Upper lobe of right lung (tissue), 1 donor: Measurements from ENCODE around the gene KBTBD12. TPM values are rescaled to one million over a fixed set of nuclear protein-coding genes. Genes with fewer than 3 reads are reported as not detected.
"Not testable (repeated sequence)": the region's sequence is repeated elsewhere in the genome, so short reads cannot be mapped to it uniquely, and the experiment has no call there.

Experiments used
- ATAC-seq: fragments of 200-7000 bp; cut with Tn5 transposase; one replicate; pipeline ENCODE4 v1.9.1; 2020; ENCODE audit warnings: mild to moderate bottlenecking, moderate library complexity
- DNase-seq: peaks from one replicate; pipeline ENCODE4 v3.0.0-alpha.2; 2020
- H3K27ac ChIP-seq: fragments of 200-600 bp; one replicate; pipeline ENCODE4 v1.8.0; 2022
- H3K27me3 ChIP-seq: fragments of 200-600 bp; one replicate; pipeline ENCODE4 v1.8.0; 2022; ENCODE audit warnings: mild to moderate bottlenecking
- H3K36me3 ChIP-seq: fragments of 200-600 bp; one replicate; pipeline ENCODE4 v1.8.0; 2022
- H3K4me1 ChIP-seq: fragments of 200-600 bp; one replicate; pipeline ENCODE4 v1.8.0; 2022
- H3K4me3 ChIP-seq: fragments of 200-600 bp; one replicate; pipeline ENCODE4 v1.8.0; 2022; ENCODE audit warnings: mild to moderate bottlenecking
- H3K9me3 ChIP-seq: fragments of 200-600 bp; one replicate; pipeline ENCODE4 v1.8.0; 2022
- intact Hi-C: fragments of 100-400 bp; cut with DNase I; formaldehyde crosslinking; loops from one replicate; pipeline ENCODE4 v1.11.0; 2022
- total RNA-seq: library from RNA; stranded (reverse); fragmentation: NEBNext Ultra II Directional; extraction: Animal tissue kit (Norgen Biotek cat#: 25700); gene quantifications from one replicate; pipeline ENCODE4 v1.2.1, GENCODE V29; 2021
- TF ChIP-seq, protein P1 (sequence below): fragments of 200-600 bp; IDR thresholded peaks from one replicate; pipeline ENCODE4 v1.8.0; 2022; ENCODE audit warnings: antibody characterized with exemption
- donor health status: DM: no; HTN: yes; CAD: no; lungs with severe emphysema.

The KBTBD12 gene
- total RNA-seq, 1 donor from 2014 or later = 1.3 TPM

DNA sequence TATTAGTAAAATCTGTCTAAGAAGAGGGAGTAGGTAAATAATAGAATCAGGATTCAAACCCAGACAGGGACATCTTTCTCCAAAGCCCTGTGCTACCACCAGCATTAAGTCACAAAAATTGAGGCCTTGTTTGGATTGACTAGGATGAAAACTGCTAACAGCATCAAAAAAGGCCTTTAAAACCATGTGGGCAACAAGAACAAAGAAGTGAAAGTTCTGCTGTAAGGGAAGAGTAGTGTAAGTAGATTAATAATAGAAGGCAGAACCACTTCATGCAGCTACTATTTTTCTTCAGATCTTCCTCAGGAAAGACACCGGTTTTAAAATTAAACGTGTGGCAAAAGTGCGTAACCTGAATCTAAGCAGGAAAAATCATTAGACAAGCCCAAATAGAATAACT is 15.3 kb upstream of the KBTBD12 start:
- Histone ChIP-seq H3K4me1 (no peaks in the 10 kb centered on the region), H3K27ac (no peak overlapping the region), H3K36me3 (no peaks in the 10 kb centered on the region), H3K9me3 (no peaks in the 10 kb centered on the region), H3K27me3 (no peaks in the 10 kb centered on the region), H3K4me3 (no peak overlapping the region)
- no peak for ATAC-seq
- intact Hi-C loops = no loop called here
- DNase-seq = no peak
- TF ChIP-seq, protein P1, sequence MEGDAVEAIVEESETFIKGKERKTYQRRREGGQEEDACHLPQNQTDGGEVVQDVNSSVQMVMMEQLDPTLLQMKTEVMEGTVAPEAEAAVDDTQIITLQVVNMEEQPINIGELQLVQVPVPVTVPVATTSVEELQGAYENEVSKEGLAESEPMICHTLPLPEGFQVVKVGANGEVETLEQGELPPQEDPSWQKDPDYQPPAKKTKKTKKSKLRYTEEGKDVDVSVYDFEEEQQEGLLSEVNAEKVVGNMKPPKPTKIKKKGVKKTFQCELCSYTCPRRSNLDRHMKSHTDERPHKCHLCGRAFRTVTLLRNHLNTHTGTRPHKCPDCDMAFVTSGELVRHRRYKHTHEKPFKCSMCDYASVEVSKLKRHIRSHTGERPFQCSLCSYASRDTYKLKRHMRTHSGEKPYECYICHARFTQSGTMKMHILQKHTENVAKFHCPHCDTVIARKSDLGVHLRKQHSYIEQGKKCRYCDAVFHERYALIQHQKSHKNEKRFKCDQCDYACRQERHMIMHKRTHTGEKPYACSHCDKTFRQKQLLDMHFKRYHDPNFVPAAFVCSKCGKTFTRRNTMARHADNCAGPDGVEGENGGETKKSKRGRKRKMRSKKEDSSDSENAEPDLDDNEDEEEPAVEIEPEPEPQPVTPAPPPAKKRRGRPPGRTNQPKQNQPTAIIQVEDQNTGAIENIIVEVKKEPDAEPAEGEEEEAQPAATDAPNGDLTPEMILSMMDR = no peak

DNA sequence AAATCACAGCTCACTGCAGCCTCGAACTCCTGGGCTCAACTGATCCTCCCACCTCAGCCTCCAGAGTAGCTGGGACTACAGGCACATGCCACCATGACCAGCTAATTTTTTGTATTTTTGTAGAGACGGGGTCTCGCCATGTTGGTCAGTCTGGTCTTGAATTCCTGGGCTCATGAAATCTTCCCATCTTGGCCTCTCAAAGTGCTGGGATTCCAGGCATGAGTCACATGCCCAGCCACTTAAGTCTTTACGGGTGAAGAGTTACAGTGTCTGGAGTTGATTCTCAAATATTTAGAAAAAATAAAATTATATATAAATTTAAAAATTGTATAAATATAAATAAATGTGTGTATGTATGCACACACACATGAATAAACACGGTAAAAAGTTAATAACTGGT is 14.5 kb upstream of the KBTBD12 start:
- DNase-seq (no peak), ATAC-seq (no peak)
- Histone ChIP-seq H3K27ac (no peak overlapping the region), H3K9me3 (no peaks in the 10 kb centered on the region), H3K4me3 (no peak overlapping the region), H3K27me3 (no peaks in the 10 kb centered on the region), H3K4me1 (no peaks in the 10 kb centered on the region), H3K36me3 (no peaks in the 10 kb centered on the region)
- TF ChIP-seq, protein P1 = no peak
- intact Hi-C loops = no loop called here

DNA sequence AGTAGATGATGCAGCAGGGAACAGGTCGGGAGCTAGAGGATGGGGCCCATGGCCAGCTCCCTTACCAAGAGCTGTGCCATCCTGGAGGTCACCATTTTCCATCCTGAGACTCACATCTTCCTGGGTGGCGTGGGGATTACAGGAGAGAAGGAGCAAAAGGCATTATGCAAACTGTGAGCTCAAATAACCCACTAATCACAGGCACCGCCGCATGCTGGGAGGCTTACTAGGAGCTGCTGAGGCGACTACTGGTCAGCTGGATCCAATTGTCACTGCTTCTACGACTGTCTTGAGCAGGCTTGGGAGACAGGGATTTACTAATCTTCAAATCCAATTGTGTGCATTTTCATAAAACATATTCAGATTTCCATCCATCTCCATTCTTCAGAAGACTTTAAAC is 12.5 kb upstream of the KBTBD12 start:
- ATAC-seq (no peak), DNase-seq (no peak)
- TF ChIP-seq, protein P1 = no peak
- H3K27me3 ChIP-seq = no peaks in the 10 kb centered on the region
- intact Hi-C loops = no loop called here
- H3K9me3 ChIP-seq = no peaks in the 10 kb centered on the region
- no peaks in the 10 kb centered on the region for H3K36me3 ChIP-seq
- H3K4me1 ChIP-seq = no peaks in the 10 kb centered on the region
- no peak overlapping the region for H3K27ac ChIP-seq
- H3K4me3 ChIP-seq = no peak overlapping the region

DNA sequence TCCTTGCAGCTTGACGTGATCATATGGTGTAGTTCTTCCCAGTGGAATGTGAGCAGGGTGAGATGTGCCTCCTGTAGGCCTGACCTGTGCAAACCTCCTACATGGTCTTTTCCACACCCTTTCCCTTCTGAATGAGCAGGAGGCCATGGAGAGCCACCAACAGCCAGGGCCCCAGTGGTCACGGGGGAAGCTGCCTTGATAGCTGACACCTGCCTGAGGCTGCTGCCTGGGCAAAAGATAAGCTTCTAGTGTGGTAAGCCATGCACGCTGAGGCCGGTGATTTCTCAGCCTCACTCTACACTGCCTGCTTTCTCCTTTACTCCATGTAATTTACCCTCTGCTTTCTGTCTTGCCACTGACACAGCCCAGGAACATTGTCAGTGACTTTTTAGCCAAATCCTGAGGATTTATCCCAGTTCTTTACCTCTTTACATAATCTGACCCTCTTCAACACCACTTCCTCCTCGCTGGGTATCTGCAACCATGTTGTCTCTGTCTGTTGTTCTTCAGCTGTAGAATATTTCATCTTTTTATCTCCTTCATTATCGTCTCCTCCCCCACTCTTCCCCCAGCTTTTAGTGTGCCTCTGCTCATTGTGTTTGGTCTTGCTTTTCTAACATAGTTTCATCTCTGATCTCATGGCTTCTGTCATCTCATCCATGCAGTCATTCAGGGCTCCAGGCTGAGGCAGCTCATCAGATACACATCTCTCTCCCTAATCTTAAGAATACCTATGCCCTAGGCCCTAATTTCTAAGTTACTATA is 11.2 kb upstream of the KBTBD12 start:
- Histone ChIP-seq H3K4me3 (no peak overlapping the region), H3K27ac (no peak overlapping the region), H3K9me3 (no peaks in the 10 kb centered on the region), H3K36me3 (no peaks in the 10 kb centered on the region), H3K4me1 (no peaks in the 10 kb centered on the region), H3K27me3 (no peaks in the 10 kb centered on the region)
- intact Hi-C loops = no loop called here
- TF ChIP-seq, protein P1 = no peak
- no peak for ATAC-seq
- DNase-seq = no peak

DNA sequence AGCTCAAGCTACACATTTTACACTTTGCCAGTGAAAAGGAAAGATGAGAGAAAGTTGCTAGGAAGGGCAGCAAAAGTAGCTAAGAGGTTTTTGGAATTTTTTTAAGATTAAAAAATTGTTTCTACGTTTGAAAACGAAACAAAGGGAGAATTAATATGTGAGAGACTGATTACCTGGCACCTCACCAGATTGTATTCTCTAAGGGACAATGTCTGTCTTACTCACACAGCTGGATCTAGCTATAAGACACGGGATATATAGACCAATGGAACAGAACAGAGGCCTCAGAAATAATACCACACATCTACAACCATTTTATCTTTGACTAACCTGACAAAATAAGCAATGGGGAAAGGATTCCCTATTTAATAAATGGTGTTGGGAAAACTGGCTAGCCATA is 9.5 kb upstream of the KBTBD12 start:
- peaks cover under 1% of the 10 kb centered on the region for H3K4me1 ChIP-seq
- DNase-seq (no peak), ATAC-seq (no peak)
- TF ChIP-seq, protein P1 = no peak
- H3K36me3 ChIP-seq = no peaks in the 10 kb centered on the region
- H3K27ac ChIP-seq = no peak overlapping the region
- H3K27me3 ChIP-seq = no peaks in the 10 kb centered on the region
- no peak overlapping the region for H3K4me3 ChIP-seq
- intact Hi-C loops = no loop called here
- no peaks in the 10 kb centered on the region for H3K9me3 ChIP-seq

DNA sequence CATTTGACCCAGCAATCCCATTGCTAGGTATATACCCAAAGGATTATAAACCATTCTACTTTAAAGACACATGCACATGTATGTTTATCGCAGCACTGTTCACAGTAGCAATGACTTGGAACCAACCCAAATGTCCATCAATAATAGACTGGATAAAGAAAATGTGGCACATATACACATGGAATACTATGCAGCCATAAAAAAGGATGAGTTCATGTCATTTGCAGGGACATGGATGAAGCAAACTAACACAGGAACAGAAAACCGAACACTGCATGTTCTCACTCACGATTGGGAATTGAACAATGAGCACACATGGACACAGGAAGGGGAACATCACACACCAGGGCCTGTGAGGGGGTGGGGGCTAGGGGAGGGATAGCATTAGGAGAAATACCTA is 8.4 kb upstream of the KBTBD12 start:
- H3K27ac ChIP-seq, H3K36me3 ChIP-seq, H3K9me3 ChIP-seq, intact Hi-C loops, H3K27me3 ChIP-seq, H3K4me3 ChIP-seq, ATAC-seq, DNase-seq: not testable (repeated sequence)
- H3K4me1 ChIP-seq = peaks cover 10% of the 10 kb centered on the region
